GM21737 (cell line): Measurements from ENCODE around the gene UBE2C.
A peak's percentile ranks its signal among the peaks of the same experiment; 100 is the strongest.

ENCODE experiments used
- ATAC-seq: cut with Tn5 transposase; IDR thresholded peaks from one replicate; pipeline ENCODE4 v1.9.1; 2021; ENCODE audit warnings: mild to moderate bottlenecking, moderate library complexity; ENCODE audit not compliant: unreplicated experiment

Gene UBE2C

GRCh38 chr20:45857114-45857881, 44.9 kb downstream of the UBE2C start, which contains the start of the genes ACOT8 and ZSWIM3:
Gene ACOT8, minus strand, starts transcription at chr20:45857392. Its CDS starts 77 bp downstream, at chr20:45857315.
Gene ZSWIM3, plus strand, starts transcription at chr20:45857614. Its CDS starts 212 bp downstream, at chr20:45857826.
- peak; percentile 91 for ATAC-seq

GRCh38 chr20:45857882-45858216, 45.4 kb downstream of the UBE2C start:
- ATAC-seq = peak; percentile 10

- ATAC-seq = no peak
Measured at GRCh38 chr20:45859916-45860315, 47.5 kb downstream of the UBE2C start.

- ATAC-seq = no peak
Measured at GRCh38 chr20:45860560-45861220, 48.2 kb downstream of the UBE2C start.

GRCh38 chr20:45861221-45862075, 49.0 kb downstream of the UBE2C start:
- no peak for ATAC-seq

GRCh38 chr20:45863543-45864470, 51.4 kb downstream of the UBE2C start:
- ATAC-seq = no peak

GRCh38 chr20:45866454-45866853, 54.0 kb downstream of the UBE2C start:
- ATAC-seq = no peak
